HepG2 (cell line): ENCODE data around the gene TRIM66. TPM values are rescaled to one million over a fixed set of nuclear protein-coding genes. Genes with fewer than 3 reads are reported as not detected.

Experiments used
- CCDC6 ChIP-seq: sonication (generic); formaldehyde crosslinking; IDR thresholded peaks from 2 replicates; pipeline ENCODE4 v1.8.1; 2022; ENCODE audit warnings: mild to moderate bottlenecking, missing genetic modification reagents, moderate library complexity
- ETV6 ChIP-seq: sonication (generic); formaldehyde crosslinking; conservative IDR thresholded peaks from 2 replicates; pipeline ENCODE4 v1.4.0; 2020; ENCODE audit warnings: missing genetic modification reagents
- RBAK ChIP-seq: sonication (generic); formaldehyde crosslinking; IDR thresholded peaks from 2 replicates; pipeline ENCODE4 v1.5.1; 2020; ENCODE audit warnings: mild to moderate bottlenecking, missing genetic modification reagents
- ZBTB40 ChIP-seq, 2 experiments: fragments of 450-650 bp in 1 of 2; sonication (generic) in 1 of 2; formaldehyde crosslinking in 1 of 2; IDR thresholded peaks; 2 replicates each; pipeline versions ENCODE4 v1.6.1 to v1.8.0; 2016 to 2022; ENCODE audit warnings: antibody characterized with exemption in 1 of 2, mild to moderate bottlenecking in 1 of 2, missing genetic modification reagents in 1 of 2
- ZMYM2 ChIP-seq: sonication (generic); formaldehyde crosslinking; IDR thresholded peaks from 2 replicates; pipeline ENCODE4 v1.8.0; 2022; ENCODE audit warnings: mild to moderate bottlenecking, missing genetic modification reagents
- ZNF574 ChIP-seq: sonication (generic); formaldehyde crosslinking; IDR thresholded peaks from 2 replicates; pipeline ENCODE4 v1.4.0; 2020; ENCODE audit warnings: missing genetic modification reagents
- ZNF580 ChIP-seq: IDR thresholded peaks from 2 replicates; pipeline ENCODE4 v1.6.1; 2016; ENCODE audit warnings: low read depth, borderline replicate concordance
- polyA plus RNA-seq, 8 experiments: library from polyadenylated mRNA; depleted of rRNA in 3 of 8; stranded (reverse) in 7 of 8; unstranded in 1 of 8; fragments of >200 nt; fragmentation: Illumina TruSeq in 4 of 8; extraction: Trizol in 4 of 8; gene quantifications; 2 replicates each; pipeline versions ENCODE4 v1.2.1 to v1.2.3, GENCODE V29; 2011 to 2016; ENCODE audit warnings: low read depth in 4 of 8, missing spikeins in 1 of 8, mixed read lengths in 1 of 8; ENCODE audit not compliant: insufficient read depth in 1 of 8
- total RNA-seq, 5 experiments: library from RNA; depleted of rRNA; stranded (reverse); fragments of >200 nt; fragmentation: Illumina TruSeq; extraction: Trizol; gene quantifications; 2 replicates each; pipeline ENCODE4 v1.2.3, GENCODE V29; 2016; ENCODE audit warnings: low read depth in 1 of 5

Gene TRIM66
- total and polyA plus RNA-seq, 2 of the 13 experiments (the other 11 are each of a cell fraction or from before 2014, with no cell fraction given): 4.9 to 6.1 TPM

GRCh38 chr11:8671651-8672062, 10.8 kb downstream of the TRIM66 start (continued):
- TF ChIP-seq ZMYM2 (CRISPR knock-in tag) (no peak), ZBTB40 (IDR thresholded peaks at IDR 0.05) (no peak), ZBTB40 (CRISPR knock-in tag; IDR thresholded peaks at IDR 0.05) (no peak), ZNF574 (no peak), ZNF580 (CRISPR knock-in tag) (no peak), ETV6 (CRISPR knock-in tag) (no peak), CCDC6 (no peak), RBAK (CRISPR knock-in tag) (no peak)
